Body of pancreas (tissue), 4 donors: ENCODE data around the gene TLR9. TPM values are rescaled to one million over a fixed set of nuclear protein-coding genes. Genes with fewer than 3 reads are reported as not detected.
"Not testable (repeated sequence)": the region's sequence is repeated elsewhere in the genome, so short reads cannot be mapped to it uniquely, and the experiment has no call there.

Experiments
- ATAC-seq: fragments of 150-250 bp; one replicate; pipeline ENCODE4 v1.9.1; 2016
- DNase-seq, 4 donors: peaks; one replicate each; pipeline ENCODE4 v3.0.0-alpha.2; 2019
- H3K27ac ChIP-seq, 4 donors: fragments of 200-600 bp; sonication (generic); 1 replicate in 3 of 4; 2 replicates in 1 of 4; pipeline versions ENCODE4 v1.5.1 to v1.6.1; 2016 to 2019; ENCODE audit warnings: mild to moderate bottlenecking in 1 of 4, mixed read lengths in 1 of 4, moderate library complexity in 1 of 4
- H3K27me3 ChIP-seq, 2 donors: fragments of 200-600 bp; sonication (generic); one replicate each; pipeline ENCODE4 v1.6.0; 2016; ENCODE audit warnings: mild to moderate bottlenecking in 1 of 2
- H3K36me3 ChIP-seq, 2 donors: fragments of 200-600 bp; sonication (generic); replicated peaks in 1 of 2; 2 replicates each; pipeline ENCODE4 v1.5.1; 2016; ENCODE audit warnings: low read depth in 2 of 2; ENCODE audit not compliant: insufficient read depth in 1 of 2
- H3K4me1 ChIP-seq: fragments of 200-600 bp; sonication (generic); one replicate; pipeline ENCODE4 v1.6.0; 2016
- H3K4me3 ChIP-seq, 2 donors: fragments of 200-600 bp; sonication (generic); 1 replicate in 1 of 2; 2 replicates in 1 of 2; pipeline ENCODE4 v1.5.1; 2016 to 2019
- H3K9me3 ChIP-seq, 3 donors: fragments of 200-600 bp; sonication (generic); 1 replicate in 2 of 3; 2 replicates in 1 of 3; pipeline ENCODE4 v1.5.1; 2016
- POLR2A ChIP-seq, 3 donors: fragments of 450-650 bp; IDR thresholded peaks; one replicate each; pipeline ENCODE4 v1.6.1; 2016; ENCODE audit warnings: antibody characterized with exemption in 3 of 3, mild to moderate bottlenecking in 2 of 3
- WGBS, 2 donors: methylation state at CpG; one replicate each; pipeline ENCODE4 v1.1.5; 2017; 5-methylcytosine and 5-hydroxymethylcytosine counted together
- intact Hi-C: fragments of 100-400 bp; cut with DNase I; formaldehyde crosslinking; loops from one replicate; pipeline ENCODE4 v1.15.1; 2023
- total RNA-seq, 2 donors: library from RNA; depleted of rRNA; stranded (reverse); fragments of >200 nt; gene quantifications; one replicate each; pipeline ENCODE4 v1.1.0, GENCODE V29; 2016
- TF ChIP-seq, protein P1 (sequence below), 7 experiments: fragments of 450-650 bp in 4 of 7; fragments of 200-600 bp in 3 of 7; sonication (generic) in 3 of 7; IDR thresholded peaks; one replicate each; pipeline ENCODE4 v1.5.1; 2016 to 2019; ENCODE audit warnings: antibody characterized with exemption in 7 of 7

Gene TLR9
- total RNA-seq, 2 donors from 2014 or later, result 0.26 TPM; not detected in 1

DNA sequence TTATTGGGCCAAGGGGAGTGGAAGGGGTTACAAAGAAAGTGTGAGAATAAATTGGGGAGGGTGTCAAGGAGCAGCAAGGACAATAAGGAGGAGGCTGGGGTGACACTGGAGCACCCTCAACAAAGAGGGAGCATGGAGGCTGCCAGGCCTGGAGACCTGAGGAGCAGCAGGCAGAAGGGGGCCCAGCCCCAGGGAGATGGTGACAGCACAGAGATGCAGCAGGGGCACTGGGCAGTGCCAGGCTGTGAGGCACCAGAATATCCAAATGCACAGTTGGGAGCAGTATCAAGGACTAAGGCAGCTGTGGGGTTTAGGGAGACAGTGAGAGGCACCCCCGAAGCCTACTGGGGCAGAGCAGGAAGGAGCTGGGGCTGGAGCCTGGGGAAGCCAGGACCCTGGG, 46.9 kb downstream of the TLR9 start:
- DNase-seq (no peak), ATAC-seq (no peak)
- Histone ChIP-seq H3K27ac (no peak overlapping the region), H3K27me3 (no peaks in the 10 kb centered on the region), H3K4me1 (no peaks in the 10 kb centered on the region), H3K4me3 (no peak overlapping the region), H3K9me3 (no peaks in the 10 kb centered on the region), H3K36me3 (no peaks in the 10 kb centered on the region)
- intact Hi-C loops, result no loop called here
- 88 to 100% methylated on average over 1 of the region's 1 CpG for WGBS, 2 donors
- TF ChIP-seq, protein P1, sequence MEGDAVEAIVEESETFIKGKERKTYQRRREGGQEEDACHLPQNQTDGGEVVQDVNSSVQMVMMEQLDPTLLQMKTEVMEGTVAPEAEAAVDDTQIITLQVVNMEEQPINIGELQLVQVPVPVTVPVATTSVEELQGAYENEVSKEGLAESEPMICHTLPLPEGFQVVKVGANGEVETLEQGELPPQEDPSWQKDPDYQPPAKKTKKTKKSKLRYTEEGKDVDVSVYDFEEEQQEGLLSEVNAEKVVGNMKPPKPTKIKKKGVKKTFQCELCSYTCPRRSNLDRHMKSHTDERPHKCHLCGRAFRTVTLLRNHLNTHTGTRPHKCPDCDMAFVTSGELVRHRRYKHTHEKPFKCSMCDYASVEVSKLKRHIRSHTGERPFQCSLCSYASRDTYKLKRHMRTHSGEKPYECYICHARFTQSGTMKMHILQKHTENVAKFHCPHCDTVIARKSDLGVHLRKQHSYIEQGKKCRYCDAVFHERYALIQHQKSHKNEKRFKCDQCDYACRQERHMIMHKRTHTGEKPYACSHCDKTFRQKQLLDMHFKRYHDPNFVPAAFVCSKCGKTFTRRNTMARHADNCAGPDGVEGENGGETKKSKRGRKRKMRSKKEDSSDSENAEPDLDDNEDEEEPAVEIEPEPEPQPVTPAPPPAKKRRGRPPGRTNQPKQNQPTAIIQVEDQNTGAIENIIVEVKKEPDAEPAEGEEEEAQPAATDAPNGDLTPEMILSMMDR (IDR thresholded peaks at IDR 0.05), result no peak
- TF ChIP-seq POLR2A (IDR thresholded peaks at IDR 0.05), result no peak

DNA sequence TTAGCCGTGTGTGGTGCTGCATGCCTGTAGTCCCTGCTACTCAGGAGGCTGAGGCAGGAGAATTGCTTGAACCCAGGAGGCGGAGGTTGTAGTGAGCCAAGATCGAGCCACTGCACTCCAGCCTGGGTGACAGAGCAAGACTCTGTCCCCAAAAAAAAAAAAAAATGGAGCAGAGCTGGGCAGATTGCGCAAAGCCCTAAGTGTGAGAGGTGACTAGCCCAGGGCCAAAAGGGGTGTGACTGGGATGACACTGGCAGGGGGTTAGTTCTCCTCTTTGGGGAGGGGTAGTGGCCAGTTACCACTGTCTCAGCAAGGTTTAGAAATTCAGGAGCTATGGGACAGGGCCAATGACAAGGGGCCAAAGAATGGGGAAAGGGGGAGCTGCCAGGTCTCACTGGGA, 47.3 kb downstream of the TLR9 start:
- H3K36me3 ChIP-seq, H3K9me3 ChIP-seq, H3K4me3 ChIP-seq, intact Hi-C loops, H3K4me1 ChIP-seq, H3K27me3 ChIP-seq, ATAC-seq, DNase-seq, H3K27ac ChIP-seq: not testable (repeated sequence)
- 83 to 85% methylated on average over 4 of the region's 4 CpGs for WGBS, 2 donors

DNA sequence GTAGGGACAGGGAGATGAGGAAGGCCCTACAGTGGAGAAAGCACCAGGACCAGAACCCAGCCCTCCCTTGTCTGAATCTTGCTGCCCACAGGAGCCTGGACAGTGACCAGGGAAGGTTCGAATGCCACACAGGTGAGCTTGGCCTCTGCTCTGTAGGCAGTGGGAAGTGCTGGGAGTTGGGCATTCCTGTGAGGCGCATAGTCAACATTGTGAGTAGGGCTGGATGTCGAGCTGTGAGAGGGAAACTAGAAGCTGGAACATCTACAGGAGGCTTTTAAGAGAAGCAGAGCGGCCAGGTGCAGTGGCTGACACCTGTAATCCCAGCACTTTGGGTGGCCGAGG, 47.8 kb downstream of the TLR9 start:
- no peak for TF ChIP-seq POLR2A (IDR thresholded peaks at IDR 0.05)
- TF ChIP-seq, protein P1 (IDR thresholded peaks at IDR 0.05), result no peak
- H3K36me3 ChIP-seq, result no peaks in the 10 kb centered on the region
- intact Hi-C loops, result no loop called here
- H3K27me3 ChIP-seq, result no peaks in the 10 kb centered on the region
- H3K4me3 ChIP-seq, result no peak overlapping the region
- H3K9me3 ChIP-seq, result no peaks in the 10 kb centered on the region
- no peaks in the 10 kb centered on the region for H3K4me1 ChIP-seq
- peak in 1 of 4 donors; percentile 49 for DNase-seq
- ATAC-seq, result no peak
- H3K27ac ChIP-seq, result peak overlapping the region in 1 of 4 donors; percentile 36
- 73 to 82% methylated on average over 5 of the region's 5 CpGs for WGBS, 2 donors

DNA sequence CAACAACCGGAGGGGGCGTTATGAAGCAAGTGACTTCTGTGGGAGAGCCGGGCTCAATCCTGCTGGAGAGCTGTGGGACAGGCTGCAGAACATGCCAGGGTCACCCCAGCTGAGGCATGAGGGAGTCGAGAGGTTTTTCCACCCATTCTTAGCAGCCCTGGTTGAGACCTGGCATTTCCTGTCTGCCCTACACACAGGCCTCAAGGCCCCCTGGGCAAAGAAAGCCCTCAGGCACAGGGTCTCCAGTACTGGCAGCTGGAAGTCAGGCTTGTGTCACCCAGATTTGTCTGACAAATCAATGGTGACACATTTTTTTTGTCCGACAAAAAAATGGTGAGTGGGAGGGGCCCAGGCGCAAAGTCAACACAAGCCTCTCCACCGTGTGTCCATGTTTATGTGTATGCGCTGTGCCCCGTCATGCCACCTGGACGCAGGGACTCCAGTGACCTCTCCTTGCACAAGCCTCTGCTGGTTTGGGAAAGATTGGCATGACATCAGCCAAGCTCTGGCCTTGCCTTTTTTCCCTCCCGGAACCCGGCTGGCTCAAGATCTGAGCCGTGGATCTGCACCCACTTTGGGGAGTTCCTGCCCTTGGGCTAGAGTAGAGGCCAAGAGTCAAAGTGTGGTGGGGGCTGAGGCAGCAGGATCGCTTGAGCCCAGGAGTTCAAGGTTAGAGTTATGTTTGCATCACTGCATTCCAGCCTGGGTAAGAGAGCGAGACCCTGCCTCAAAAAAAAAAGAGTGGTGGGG, 48.3 kb downstream of the TLR9 start:
- Histone ChIP-seq H3K27me3 (no peaks in the 10 kb centered on the region), H3K27ac (peak overlapping the region in 1 of 4 donors; percentile 36), H3K4me3 (no peak overlapping the region), H3K4me1 (no peaks in the 10 kb centered on the region), H3K9me3 (no peaks in the 10 kb centered on the region), H3K36me3 (no peaks in the 10 kb centered on the region)
- peak in 3 of 4 donors; percentile 32 to 65 (median 33) for DNase-seq
- 63 to 68% methylated on average over 12 to 15 of the region's 15 CpGs for whole genome bisulfite sequencing, 2 donors
- no peak for ATAC-seq
- intact Hi-C loops, result no loop called here
- TF ChIP-seq, protein P1 (IDR thresholded peaks at IDR 0.05), result no peak
- no peak for TF ChIP-seq POLR2A (IDR thresholded peaks at IDR 0.05)

DNA sequence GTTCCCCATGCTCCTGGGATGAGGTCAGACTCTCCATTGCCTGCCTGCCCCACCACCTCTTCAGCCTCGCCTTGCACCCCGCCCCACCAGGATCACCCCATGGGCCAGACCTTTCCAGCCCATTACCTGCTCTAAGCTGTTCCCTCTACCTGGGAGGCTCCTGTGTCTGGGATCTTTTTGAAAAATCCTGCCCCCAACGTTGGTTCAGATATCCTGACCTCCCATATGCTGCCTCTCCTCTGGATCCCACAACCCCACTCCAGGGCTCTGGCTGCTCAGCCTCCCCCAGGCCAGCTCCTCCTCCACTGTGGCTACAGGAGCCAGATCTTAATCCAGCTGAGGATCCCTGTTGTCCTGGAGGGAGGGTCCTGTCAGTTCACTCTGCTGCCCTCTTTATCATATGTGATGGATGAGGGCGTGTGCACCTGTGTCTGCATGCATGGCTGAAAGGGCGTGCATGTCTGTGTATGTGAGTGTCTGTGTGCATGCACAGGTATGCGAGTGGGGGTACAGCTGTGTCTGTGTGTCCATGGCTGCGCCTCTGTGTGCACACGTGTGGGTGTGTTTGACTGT, 49.2 kb downstream of the TLR9 start:
- H3K4me3 ChIP-seq, result no peak overlapping the region
- H3K4me1 ChIP-seq, result no peaks in the 10 kb centered on the region
- 80 to 83% methylated on average over 6 to 8 of the region's 8 CpGs for WGBS, 2 donors
- H3K9me3 ChIP-seq, result no peaks in the 10 kb centered on the region
- H3K27ac ChIP-seq, result no peak overlapping the region
- intact Hi-C loops, result no loop called here
- TF ChIP-seq, protein P1 (IDR thresholded peaks at IDR 0.05), result no peak
- TF ChIP-seq POLR2A (IDR thresholded peaks at IDR 0.05), result no peak
- H3K36me3 ChIP-seq, result no peaks in the 10 kb centered on the region
- H3K27me3 ChIP-seq, result no peaks in the 10 kb centered on the region
- ATAC-seq, result no peak
- DNase-seq, result no peak
